HG03045 (cell line): ENCODE results near the gene FBLIM1.
"Not testable (repeated sequence)": the region's sequence is repeated elsewhere in the genome, so short reads cannot be mapped to it uniquely, and the experiment has no call there.

Source experiments
- ATAC-seq: cut with Tn5 transposase; IDR thresholded peaks from one replicate; pipeline ENCODE4 v1.9.1; 2021; ENCODE audit warnings: mild to moderate bottlenecking, moderate library complexity; ENCODE audit not compliant: unreplicated experiment

Gene FBLIM1

DNA sequence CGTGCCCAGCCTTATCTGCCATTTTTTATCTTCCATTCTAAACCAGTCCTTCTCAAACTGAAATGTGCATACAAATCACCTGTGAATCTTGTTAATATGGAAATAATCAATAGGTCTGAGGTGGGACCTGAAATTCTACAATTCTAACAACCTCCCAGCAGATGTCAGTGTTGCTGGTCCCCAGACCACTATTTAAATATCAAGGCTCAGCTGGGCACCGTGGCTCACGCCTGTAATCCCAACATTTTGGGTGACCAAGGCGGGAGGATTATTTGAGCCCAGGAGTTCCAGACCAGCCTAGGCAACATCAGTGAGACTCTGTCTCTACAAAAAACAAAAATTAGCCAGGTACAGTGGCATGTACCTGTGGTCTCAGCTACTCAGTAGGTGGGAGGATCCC lies 44.8 kb downstream of the FBLIM1 start:
- no peak for ATAC-seq

DNA sequence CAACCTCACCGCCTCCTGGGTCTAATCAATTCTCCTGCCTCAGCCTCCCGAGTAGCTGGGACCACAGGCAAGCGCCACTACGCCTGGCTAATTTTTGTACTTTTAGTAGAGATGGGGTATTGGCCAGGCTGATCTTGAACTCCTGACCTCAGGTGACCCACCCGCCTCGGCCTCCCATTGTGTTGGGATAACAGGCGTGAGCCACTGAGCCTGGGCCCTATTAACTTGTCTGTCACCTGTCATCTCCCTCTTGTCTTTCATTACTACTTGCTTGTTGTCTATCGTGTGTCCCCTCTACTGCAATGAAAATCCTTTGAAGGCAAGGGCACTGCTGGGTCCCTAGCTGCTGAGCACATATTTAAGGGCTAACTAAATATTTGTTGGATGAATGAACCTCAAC lies 45.5 kb downstream of the FBLIM1 start:
- ATAC-seq, result no peak

DNA sequence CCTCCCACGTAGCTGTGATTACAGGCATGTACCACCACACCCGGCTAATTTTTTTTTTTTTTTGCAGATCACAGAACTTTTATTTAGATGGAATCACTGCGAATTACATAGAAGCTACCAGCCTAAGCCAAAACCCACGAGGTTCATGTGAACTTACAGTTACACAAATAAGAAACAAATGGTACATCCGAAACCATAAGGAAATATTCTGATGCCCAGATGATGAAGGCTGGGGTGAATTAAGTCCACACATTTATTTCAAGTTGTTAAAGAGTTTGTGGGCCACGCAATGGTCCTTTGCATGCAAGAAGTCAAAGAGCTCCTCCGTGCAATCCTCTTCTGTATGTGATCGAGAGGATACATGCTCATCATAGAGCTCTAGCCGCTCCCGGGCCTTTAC lies 48.5 kb downstream of the FBLIM1 start:
- no peak for ATAC-seq

DNA sequence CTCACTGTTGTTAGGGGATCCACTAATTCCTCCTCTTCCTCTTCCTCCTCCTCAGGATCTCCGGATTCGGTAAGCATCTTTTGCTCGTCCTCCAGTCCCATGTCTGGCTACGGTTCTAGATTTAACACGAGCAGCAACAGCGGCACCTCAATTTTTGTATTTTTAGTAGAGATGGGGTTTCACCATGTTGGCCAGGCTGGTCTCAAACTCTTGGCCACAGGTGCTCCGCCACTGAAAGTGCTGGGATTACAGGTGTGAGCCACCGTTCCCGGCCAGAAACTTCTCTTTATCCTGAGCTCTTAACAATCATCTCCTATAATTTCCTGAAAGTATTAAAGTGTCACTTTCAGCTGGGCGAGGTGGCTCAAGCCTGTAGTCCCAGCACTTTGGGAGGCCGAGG lies 49.0 kb downstream of the FBLIM1 start, which contains the start of gene UQCRHL:
Gene UQCRHL, minus strand, starts transcription at position 101 of the 400 bp plus-strand sequence. Its CDS starts 0 bp downstream, at position 101.
- ATAC-seq, result not testable (repeated sequence)

DNA sequence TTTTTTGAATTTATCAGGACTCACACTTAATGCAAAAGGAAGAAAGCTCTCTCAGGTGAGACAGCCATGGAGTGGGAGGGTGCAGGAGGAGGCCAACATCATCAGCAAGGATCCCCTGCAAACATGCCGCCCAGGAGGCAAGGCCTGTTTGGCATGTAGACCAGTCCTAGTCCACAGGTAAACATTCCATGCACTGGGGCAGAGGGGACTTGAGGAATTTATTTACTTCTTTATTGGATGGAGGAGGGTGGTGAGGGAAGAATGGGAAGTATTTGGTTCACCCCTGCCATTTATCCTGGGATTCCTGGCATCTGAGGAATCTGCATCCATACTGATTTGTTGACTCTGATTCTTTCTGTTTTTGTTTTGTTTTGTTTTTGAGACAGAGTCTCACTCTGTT lies 50.4 kb downstream of the FBLIM1 start:
- no peak for ATAC-seq

DNA sequence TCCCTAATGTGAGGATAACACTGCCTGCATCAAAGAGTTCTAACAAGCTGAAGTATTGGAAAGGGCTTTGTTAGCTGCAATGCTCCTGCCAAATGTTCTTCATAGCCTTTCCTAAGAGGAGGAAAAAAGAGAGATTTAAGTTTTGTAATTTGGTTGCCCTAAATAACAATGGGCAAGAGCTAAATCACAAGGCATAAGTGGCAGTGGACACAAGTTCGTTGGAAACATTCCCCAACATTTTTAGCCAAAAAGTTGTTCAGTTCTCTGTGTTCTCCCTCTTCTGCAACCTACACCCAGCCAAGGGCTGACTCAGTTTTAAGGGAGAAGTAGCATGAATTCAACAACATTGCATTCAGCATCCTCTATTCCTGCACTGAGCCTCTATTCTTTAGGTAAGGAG lies 51.5 kb downstream of the FBLIM1 start:
- ATAC-seq, result no peak

DNA sequence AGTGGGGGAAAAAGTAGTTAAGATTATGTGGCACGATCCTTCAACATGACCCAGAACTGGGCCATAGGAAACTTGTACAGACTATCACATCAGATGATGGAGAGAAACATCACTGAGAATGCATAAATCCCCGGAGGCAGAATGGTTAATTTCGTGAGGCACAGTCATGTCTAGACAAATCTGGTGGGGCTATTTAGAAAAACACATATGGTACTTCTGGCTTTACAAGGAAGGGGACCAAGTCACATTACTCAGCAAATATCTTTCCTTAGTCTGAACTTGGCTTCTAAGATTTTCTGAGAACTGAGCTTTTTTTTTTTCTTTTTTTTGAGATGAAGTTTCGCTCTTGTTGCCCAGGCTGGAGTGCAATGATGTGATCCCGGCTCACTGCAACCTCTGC lies 58.1 kb downstream of the FBLIM1 start:
- no peak for ATAC-seq

DNA sequence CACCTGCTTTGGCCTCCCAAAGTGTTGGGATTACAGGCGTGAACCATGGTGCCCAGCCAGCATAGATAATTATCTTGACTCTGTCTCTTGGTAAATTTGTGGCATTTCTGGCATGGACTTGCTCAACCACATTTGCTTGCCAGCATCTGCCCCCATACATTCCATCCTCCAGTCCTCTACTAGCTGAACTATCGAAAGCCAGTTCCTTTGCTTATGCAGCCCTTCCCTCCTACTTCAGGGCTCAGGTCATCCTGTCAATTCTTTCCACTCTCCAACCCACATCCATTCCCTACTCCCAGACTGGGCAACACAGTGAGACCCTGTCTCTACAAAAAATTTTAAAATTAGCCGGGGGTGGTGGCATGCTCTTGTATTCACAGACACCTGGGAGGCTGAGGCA lies 61.9 kb downstream of the FBLIM1 start:
- no peak for ATAC-seq

DNA sequence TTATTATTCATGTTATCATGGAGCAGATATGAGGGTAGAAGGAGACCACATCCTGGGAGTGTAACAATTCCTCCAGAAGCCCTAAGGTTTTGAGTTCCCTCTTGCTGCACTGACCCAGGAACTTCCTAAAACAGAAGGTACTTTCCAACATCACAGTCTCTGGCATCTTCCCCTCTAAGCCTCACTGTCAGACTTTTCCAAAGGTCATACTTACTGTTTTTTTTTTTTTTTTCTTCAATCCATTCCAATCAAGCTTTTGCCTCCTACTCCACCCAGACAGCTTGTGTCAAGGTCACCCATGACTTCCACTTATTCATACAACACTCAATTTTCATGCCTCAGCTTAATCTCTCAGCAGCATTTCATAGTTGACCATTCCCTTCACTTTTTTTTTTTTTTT lies 67.2 kb downstream of the FBLIM1 start:
- ATAC-seq, result no peak

DNA sequence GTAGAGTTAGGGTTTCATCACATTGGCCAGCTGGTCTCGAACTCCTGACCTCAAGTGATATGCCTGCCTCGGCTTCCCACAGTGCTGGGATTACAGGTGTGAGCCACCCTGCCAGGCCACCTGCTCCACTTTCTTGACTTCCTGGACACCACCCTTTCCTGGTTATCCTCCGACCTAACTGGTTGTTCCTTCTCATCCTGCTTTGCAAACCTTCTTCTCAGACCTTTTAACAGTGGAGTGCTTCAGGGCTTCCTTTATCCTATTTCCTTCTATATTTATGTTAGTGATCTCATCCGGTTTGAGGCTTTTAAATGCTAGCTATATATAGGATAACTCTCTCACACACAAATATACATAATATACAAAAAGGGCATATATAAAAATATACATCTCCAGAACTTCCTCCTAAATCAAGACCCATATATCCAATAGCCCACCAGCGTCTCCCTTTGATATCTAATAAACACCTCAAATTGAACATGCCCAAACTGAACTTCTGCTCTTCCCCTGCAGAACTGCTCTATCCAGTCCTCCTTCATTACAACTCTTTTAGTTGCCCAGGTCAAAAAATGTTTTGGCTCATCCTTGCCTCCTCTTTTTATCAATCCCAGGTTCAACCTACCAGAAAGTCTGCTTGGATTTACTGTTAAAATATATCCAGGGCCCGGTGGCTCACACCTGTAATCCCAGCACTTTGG lies 68.4 kb downstream of the FBLIM1 start:
- no peak for ATAC-seq

DNA sequence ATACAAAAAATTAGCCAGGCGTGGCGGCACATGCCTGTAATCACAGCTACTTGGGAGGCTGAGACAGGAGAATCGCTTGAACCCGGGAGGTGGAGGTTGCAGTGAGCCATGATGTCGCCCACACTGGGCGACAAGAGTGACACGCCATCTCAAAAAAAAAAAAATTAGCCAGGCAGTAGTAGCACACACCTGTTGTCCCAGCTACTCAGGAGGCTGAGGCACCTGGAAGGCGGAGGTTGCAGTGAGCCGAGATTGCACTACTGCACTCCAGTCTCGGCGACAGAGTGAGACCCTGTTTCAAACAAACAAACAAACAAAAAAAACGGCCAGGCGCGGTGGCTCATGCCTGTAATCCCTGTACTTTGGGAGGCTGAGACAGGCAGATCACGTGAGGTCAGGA lies 69.0 kb downstream of the FBLIM1 start:
- ATAC-seq, result not testable (repeated sequence)

DNA sequence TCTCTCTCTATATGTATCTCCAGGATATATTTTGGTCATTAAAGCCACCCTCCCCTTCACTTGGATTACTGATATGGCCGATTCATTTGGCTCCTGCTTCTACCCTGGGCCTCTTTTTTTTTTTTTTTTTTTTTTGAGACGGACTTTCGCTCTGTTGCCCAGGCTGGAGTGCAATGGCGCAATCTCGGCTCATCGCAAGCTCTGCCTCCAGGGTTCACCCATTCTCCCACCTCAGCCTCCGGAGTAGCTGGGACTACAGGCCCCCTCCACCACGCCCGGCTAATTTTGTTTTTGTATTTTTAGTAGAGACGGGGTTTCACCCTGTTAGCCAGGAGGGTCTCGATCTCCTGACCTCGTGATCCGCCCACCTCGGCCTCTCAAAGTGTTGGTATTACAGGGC lies 70.3 kb downstream of the FBLIM1 start:
- ATAC-seq, result not testable (repeated sequence)

DNA sequence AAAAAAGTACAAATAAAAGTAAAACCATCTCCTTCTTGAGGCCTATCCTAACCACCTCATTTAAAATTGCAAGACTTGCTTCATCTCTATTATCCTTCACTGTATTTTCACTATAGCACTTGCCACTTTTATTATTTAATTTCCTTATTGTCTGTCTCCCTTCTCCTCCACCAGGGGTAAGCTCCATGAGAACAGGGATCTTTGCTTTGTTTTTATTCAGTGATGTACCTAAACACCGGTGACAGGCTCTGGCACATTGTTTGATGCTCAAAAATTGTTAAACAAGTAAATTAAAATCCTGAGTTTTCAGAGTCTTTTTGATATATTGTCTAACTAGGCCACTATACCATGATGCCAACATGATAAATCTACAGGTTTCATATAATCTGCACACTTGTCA lies 71.7 kb downstream of the FBLIM1 start:
- ATAC-seq, result no peak

DNA sequence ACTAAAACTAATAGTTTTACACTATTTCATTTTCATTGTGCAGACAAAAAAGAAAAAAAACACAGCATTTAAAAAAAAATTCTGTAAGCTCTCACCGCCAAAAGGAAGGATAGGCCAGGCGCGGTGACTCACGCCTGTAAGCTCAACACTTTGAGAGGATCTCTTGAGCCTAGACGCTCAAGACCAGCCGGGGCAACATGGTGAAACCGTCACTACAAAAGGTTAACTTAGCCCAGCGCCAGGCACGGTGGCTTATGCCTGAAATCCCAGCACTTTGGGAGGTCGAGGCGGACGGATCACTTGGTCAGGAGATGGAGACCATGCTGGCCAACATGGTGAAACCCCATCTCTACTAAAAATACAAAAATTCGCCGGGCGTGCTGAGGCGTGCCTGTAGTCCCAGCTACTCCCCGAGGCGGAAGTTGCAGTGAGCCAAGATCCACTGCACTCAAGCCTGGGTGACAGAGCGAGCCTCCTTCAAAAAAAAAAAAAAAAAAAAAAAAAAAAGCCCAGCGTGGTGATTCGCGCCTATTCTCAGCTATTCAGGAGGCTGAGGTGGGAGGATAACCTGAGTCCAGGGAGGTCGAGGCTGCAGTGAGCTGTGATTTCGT lies 74.6 kb downstream of the FBLIM1 start:
- no peak for ATAC-seq

DNA sequence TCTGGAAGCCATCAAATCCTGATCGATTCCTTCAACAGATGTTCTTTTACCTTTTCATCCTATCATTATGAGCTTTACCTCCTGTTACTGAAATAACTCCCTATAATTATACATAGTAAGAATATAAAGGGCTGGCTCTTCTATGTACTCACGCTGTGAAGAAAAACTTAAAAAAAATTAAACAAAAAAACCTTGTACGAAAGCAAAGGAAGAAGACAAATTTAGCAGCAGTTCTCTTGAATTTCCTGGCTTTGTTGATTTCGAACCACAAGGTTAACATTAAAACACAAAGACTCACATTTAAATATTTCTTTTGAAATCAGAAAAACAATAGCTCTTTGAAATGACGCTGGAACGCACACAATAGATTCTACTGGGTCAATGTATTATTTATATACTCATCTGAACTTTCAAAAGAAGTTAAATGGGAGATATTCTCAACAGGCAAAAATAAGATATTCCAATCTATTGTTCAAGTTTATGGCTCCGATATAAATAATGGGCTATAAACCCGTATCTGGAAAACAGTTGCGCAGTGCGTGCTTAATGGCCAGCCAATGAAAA lies 75.3 kb downstream of the FBLIM1 start:
- no peak for ATAC-seq

DNA sequence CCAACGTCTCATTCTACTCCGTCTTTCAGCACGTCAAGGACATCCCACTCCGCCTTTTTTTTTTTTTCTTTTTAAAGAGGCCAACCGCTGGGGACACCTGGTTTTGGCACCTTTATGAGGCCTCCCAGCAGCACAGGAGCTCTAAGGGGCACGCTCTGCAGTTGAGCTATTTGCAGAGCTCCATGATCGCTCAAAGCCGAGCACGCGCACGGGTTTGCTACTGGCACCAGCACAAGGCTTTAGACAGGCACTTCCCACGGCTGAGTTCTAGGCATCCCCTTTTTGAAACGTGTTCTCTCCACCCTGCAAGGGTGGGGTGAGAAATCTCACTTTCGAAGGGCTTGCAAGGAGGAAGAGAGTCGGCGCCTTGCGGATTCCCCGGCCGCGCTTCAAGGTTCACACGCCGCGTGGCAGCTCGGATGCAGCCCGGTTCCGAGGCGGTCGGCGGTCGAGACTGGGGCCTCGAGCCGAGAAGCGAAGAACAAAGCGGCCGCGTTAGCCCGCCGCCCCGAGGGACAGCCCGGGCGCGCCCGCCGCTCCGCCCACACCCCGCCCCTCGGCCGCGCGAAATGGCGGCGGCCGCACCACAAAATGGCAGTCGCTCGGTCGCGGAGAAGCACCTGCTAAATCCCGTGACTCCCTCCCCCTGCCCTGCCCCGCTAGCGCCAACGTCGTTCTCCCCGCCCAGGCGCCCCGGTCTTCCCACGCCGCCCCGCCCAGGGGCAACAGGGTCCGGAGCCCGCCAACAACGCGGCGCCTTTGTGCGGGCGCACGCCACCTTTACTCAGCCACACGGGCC lies 76.0 kb downstream of the FBLIM1 start:
- ATAC-seq, result peak; percentile 44

DNA sequence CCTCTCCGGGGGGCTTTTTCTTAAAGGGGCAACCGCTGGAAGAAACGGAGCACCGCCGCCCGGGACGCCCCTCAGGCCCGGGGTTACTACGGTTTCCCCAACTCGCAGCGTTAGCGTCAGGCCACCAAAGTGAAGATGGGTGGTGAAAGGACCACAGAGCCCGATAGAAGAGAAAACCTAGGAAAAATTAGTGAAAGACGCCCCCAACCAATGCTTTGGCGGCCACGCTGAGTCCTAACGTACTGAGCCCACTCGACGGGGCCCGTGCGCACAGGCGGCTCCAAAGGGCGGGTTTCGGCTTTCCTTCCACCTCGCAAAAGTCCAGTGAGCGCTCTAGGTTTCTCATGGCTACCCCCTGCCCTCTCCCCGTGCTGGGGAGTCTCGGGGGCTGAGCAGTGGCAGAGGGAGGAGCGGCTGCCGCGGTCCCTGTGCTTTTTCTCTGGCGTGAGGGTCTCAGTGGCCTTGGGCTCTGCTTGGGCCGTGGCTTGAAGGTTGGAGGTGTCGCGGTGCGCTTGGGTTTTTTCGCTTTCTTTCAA lies 76.7 kb downstream of the FBLIM1 start:
- peak; percentile 9 for ATAC-seq

DNA sequence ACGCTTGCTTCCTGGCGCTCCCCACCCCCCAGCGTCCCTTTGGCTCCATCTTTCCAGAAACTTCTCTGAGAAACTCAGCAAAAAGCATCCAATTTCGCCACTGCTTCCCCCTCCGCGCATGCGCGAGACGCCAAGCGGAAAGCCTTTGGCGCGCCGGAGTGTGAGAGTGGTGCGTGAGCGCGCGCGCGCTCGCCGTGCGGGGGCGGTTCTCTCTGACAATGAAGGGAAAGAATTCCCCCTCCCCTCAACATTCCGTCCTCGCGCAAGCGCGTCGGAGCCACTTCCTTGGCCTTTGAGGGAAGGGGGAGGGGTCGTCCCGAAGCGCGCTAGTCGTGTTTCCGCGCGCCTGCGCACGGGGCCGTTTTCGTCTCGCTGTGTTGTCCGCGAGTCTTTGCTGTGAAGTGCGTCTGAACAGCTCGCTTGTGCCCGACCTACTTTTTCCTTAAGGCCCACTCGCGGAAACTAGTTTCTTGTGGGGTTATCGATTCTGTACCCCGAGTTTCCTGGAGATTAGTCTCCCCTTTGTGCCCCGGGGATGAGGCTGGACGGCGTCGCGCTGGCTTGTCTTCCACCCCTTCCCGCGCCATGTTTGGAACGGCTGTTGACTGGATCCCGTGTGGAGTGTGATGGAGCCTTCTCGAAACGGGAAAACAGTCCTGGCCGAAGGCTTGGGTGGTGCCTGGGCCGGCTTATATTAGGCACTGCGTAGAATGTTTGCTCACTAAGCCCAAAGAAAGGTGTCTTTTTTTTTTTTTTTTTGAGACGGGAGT lies 77.3 kb downstream of the FBLIM1 start:
- ATAC-seq, result peak; percentile 56
